Nephron progenitor cell (in vitro differentiated cells): ENCODE data around the gene ZDHHC17.

Experiments
- DNase-seq: peaks from one replicate; pipeline ENCODE4 v3.0.0; 2021
- H3K27ac Mint-ChIP-seq: 2 replicates; pipeline ENCODE4 v1.8.0; 2021; ENCODE audit warnings: mild to moderate bottlenecking, moderate library complexity, mixed read lengths
- H3K27me3 Mint-ChIP-seq: 2 replicates; pipeline ENCODE4 v1.8.0; 2021; ENCODE audit warnings: mild to moderate bottlenecking, low read depth, mixed read lengths; ENCODE audit not compliant: poor library complexity
- H3K36me3 Mint-ChIP-seq: 2 replicates; pipeline ENCODE4 v1.8.0; 2021; ENCODE audit warnings: low read depth, mixed read lengths
- H3K4me1 Mint-ChIP-seq: 2 replicates; pipeline ENCODE4 v1.8.0; 2021; ENCODE audit warnings: mixed read lengths
- H3K4me3 Mint-ChIP-seq: 2 replicates; pipeline ENCODE4 v1.8.0; 2021; ENCODE audit warnings: mild to moderate bottlenecking, moderate library complexity, mixed read lengths
- H3K9me3 Mint-ChIP-seq: 2 replicates; pipeline ENCODE4 v1.8.0; 2021; ENCODE audit warnings: mild to moderate bottlenecking, moderate library complexity, mixed read lengths
- CTCF ChIP-seq: fragments of 200-600 bp; sonication (generic); IDR thresholded peaks from 2 replicates; pipeline ENCODE4 v1.5.0; 2021; ENCODE audit warnings: antibody characterized with exemption

ZDHHC17 gene

GRCh38 chr12:76871082-76871481, 107.2 kb downstream of the ZDHHC17 start:
- Mint-ChIP-seq H3K4me1 (peaks cover 78% of the 10 kb centered on the region), H3K36me3 (peaks cover 74% of the 10 kb centered on the region), H3K27me3 (no peaks in the 10 kb centered on the region), H3K4me3 (no peak overlapping the region), H3K27ac (no peak overlapping the region), H3K9me3 (peaks cover 20% of the 10 kb centered on the region)
- no peak for DNase-seq
- TF ChIP-seq CTCF, result no peak

- Mint-ChIP-seq H3K36me3 (peaks cover 74% of the 10 kb centered on the region), H3K27ac (no peak overlapping the region), H3K4me1 (peaks cover 78% of the 10 kb centered on the region), H3K9me3 (peaks cover 20% of the 10 kb centered on the region), H3K4me3 (no peak overlapping the region), H3K27me3 (no peaks in the 10 kb centered on the region)
- TF ChIP-seq CTCF, result no peak
- DNase-seq, result no peak
Measured at GRCh38 chr12:76871742-76872141, 107.8 kb downstream of the ZDHHC17 start.

- Mint-ChIP-seq H3K9me3 (peaks cover 20% of the 10 kb centered on the region), H3K27ac (no peak overlapping the region), H3K4me1 (peaks cover 79% of the 10 kb centered on the region), H3K27me3 (no peaks in the 10 kb centered on the region), H3K4me3 (no peak overlapping the region), H3K36me3 (peaks cover 74% of the 10 kb centered on the region)
- no peak for TF ChIP-seq CTCF
- DNase-seq, result no peak
Measured at GRCh38 chr12:76872415-76872814, 108.5 kb downstream of the ZDHHC17 start.

- H3K27me3 Mint-ChIP-seq, result no peaks in the 10 kb centered on the region
- H3K4me3 Mint-ChIP-seq, result no peak overlapping the region
- H3K36me3 Mint-ChIP-seq, result peaks cover 60% of the 10 kb centered on the region
- TF ChIP-seq CTCF, result no peak
- peaks cover 20% of the 10 kb centered on the region for H3K9me3 Mint-ChIP-seq
- peaks cover 70% of the 10 kb centered on the region for H3K4me1 Mint-ChIP-seq
- no peak for DNase-seq
- H3K27ac Mint-ChIP-seq, result no peak overlapping the region
Measured at GRCh38 chr12:76874027-76874426, 110.1 kb downstream of the ZDHHC17 start.

GRCh38 chr12:76874491-76875190, 110.7 kb downstream of the ZDHHC17 start:
- TF ChIP-seq CTCF, result no peak
- H3K36me3 Mint-ChIP-seq, result peaks cover 54% of the 10 kb centered on the region
- H3K9me3 Mint-ChIP-seq, result peaks cover 15% of the 10 kb centered on the region
- no peak for DNase-seq
- H3K4me1 Mint-ChIP-seq, result peaks cover 68% of the 10 kb centered on the region
- H3K27me3 Mint-ChIP-seq, result no peaks in the 10 kb centered on the region
- H3K27ac Mint-ChIP-seq, result peak overlapping the region; percentile 50
- no peak overlapping the region for H3K4me3 Mint-ChIP-seq

- peaks cover 73% of the 10 kb centered on the region for H3K4me1 Mint-ChIP-seq
- DNase-seq, result no peak
- no peaks in the 10 kb centered on the region for H3K27me3 Mint-ChIP-seq
- H3K36me3 Mint-ChIP-seq, result peaks cover 34% of the 10 kb centered on the region
- H3K27ac Mint-ChIP-seq, result no peak overlapping the region
- H3K4me3 Mint-ChIP-seq, result peak overlapping the region; percentile 96
- no peak for TF ChIP-seq CTCF
- peaks cover 8% of the 10 kb centered on the region for H3K9me3 Mint-ChIP-seq
Measured at GRCh38 chr12:76876696-76877229, 112.8 kb downstream of the ZDHHC17 start.
